GM19035 (cell line): ENCODE results near the gene PPP1R3G.
"Not testable (repeated sequence)": the region's sequence is repeated elsewhere in the genome, so short reads cannot be mapped to it uniquely, and the experiment has no call there.

ENCODE experiments used
- ATAC-seq: cut with Tn5 transposase; IDR thresholded peaks from one replicate; pipeline ENCODE4 v1.9.1; 2021; ENCODE audit not compliant: unreplicated experiment

PPP1R3G gene

GRCh38 chr6:5084781-5085647 lies at the start of gene PPP1R3G:
TSS of gene PPP1R3G (plus strand) at chr6:5085341. CDS start at chr6:5085486, 145 bp downstream.
- ATAC-seq, result peak; percentile 56

GRCh38 chr6:5036269-5036668 lies 48.9 kb upstream of the PPP1R3G start:
- no peak for ATAC-seq

GRCh38 chr6:5041955-5042354 lies 43.2 kb upstream of the PPP1R3G start:
- ATAC-seq, result no peak

- ATAC-seq, result no peak
Observed at GRCh38 chr6:5042436-5042835, 42.7 kb upstream of the PPP1R3G start.

GRCh38 chr6:5044866-5045265 lies 40.3 kb upstream of the PPP1R3G start:
- no peak for ATAC-seq

GRCh38 chr6:5045416-5045815 lies 39.7 kb upstream of the PPP1R3G start:
- no peak for ATAC-seq

- no peak for ATAC-seq
Observed at GRCh38 chr6:5046430-5046829, 38.7 kb upstream of the PPP1R3G start.

- ATAC-seq, result no peak
Observed at GRCh38 chr6:5050009-5050408, 35.1 kb upstream of the PPP1R3G start.

- ATAC-seq, result no peak
Observed at GRCh38 chr6:5051394-5051793, 33.7 kb upstream of the PPP1R3G start.

GRCh38 chr6:5053038-5053437 lies 32.1 kb upstream of the PPP1R3G start:
- no peak for ATAC-seq

- ATAC-seq, result no peak
Observed at GRCh38 chr6:5053864-5054244, 31.3 kb upstream of the PPP1R3G start.

- ATAC-seq, result no peak
Observed at GRCh38 chr6:5054245-5054873, 30.8 kb upstream of the PPP1R3G start.

GRCh38 chr6:5055118-5055517 lies 30.0 kb upstream of the PPP1R3G start:
- ATAC-seq, result no peak

- ATAC-seq, result no peak
Observed at GRCh38 chr6:5058254-5058653, 26.9 kb upstream of the PPP1R3G start.

- no peak for ATAC-seq
Observed at GRCh38 chr6:5059036-5059896, 25.9 kb upstream of the PPP1R3G start.

GRCh38 chr6:5060439-5060838 lies 24.7 kb upstream of the PPP1R3G start:
- not testable (repeated sequence) for ATAC-seq

GRCh38 chr6:5061152-5061551 lies 24.0 kb upstream of the PPP1R3G start:
- ATAC-seq, result no peak

GRCh38 chr6:5063617-5064016 lies 21.5 kb upstream of the PPP1R3G start:
- no peak for ATAC-seq

- no peak for ATAC-seq
Observed at GRCh38 chr6:5066456-5067093, 18.6 kb upstream of the PPP1R3G start.

- no peak for ATAC-seq
Observed at GRCh38 chr6:5067305-5067704, 17.8 kb upstream of the PPP1R3G start.

GRCh38 chr6:5068153-5068751 lies 16.9 kb upstream of the PPP1R3G start:
- ATAC-seq, result no peak
